ENCODE measurements around the gene PIP5K1B.
"Not testable (repeated sequence)": the region's sequence is repeated elsewhere in the genome, so short reads cannot be mapped to it uniquely, and the experiment has no call there.

The PIP5K1B gene

GRCh38 chr9:68979538-68980314 is 274.7 kb downstream of the PIP5K1B start:
- no peak overlapping the region for H3K4me3 ChIP-seq (ENCODE audit: control insufficient read depth, low read depth, low read length)
- TF ChIP-seq CTCF (conservative IDR thresholded peaks at IDR 0.05; ENCODE audit: control insufficient read depth, insufficient read depth, low read depth, low read length), result no peak
- DNase-seq (ENCODE audit: low read depth), result no peak

- no peak overlapping the region for H3K4me3 ChIP-seq (ENCODE audit: control insufficient read depth, low read depth, low read length)
- no peak for DNase-seq (ENCODE audit: low read depth)
- TF ChIP-seq CTCF (conservative IDR thresholded peaks at IDR 0.05; ENCODE audit: control insufficient read depth, insufficient read depth, low read depth, low read length), result no peak
Observed at GRCh38 chr9:68980341-68980914, 275.4 kb downstream of the PIP5K1B start.

- H3K4me3 ChIP-seq (ENCODE audit: control insufficient read depth, low read depth, low read length), result no peak overlapping the region
- no peak for DNase-seq (ENCODE audit: low read depth)
- no peak for TF ChIP-seq CTCF (conservative IDR thresholded peaks at IDR 0.05; ENCODE audit: control insufficient read depth, insufficient read depth, low read depth, low read length)
Observed at GRCh38 chr9:68981789-68982188, 276.7 kb downstream of the PIP5K1B start.

- no peak for TF ChIP-seq CTCF (conservative IDR thresholded peaks at IDR 0.05; ENCODE audit: control insufficient read depth, insufficient read depth, low read depth, low read length)
- DNase-seq (ENCODE audit: low read depth), result no peak
- H3K4me3 ChIP-seq (ENCODE audit: control insufficient read depth, low read depth, low read length), result no peak overlapping the region
Observed at GRCh38 chr9:68983008-68983411, 278.0 kb downstream of the PIP5K1B start.

- DNase-seq (ENCODE audit: low read depth), result no peak
- H3K4me3 ChIP-seq (ENCODE audit: control insufficient read depth, low read depth, low read length), result no peak overlapping the region
- TF ChIP-seq CTCF (conservative IDR thresholded peaks at IDR 0.05; ENCODE audit: control insufficient read depth, insufficient read depth, low read depth, low read length), result no peak
Observed at GRCh38 chr9:68983522-68984424, 278.7 kb downstream of the PIP5K1B start.

- not testable (repeated sequence) for H3K4me3 ChIP-seq (ENCODE audit: control insufficient read depth, low read depth, low read length); DNase-seq (ENCODE audit: low read depth)
Observed at GRCh38 chr9:68986949-68987348, 281.9 kb downstream of the PIP5K1B start.

GRCh38 chr9:68991457-68991856 is 286.4 kb downstream of the PIP5K1B start:
- H3K4me3 ChIP-seq (ENCODE audit: control insufficient read depth, low read depth, low read length), result no peak overlapping the region
- no peak for DNase-seq (ENCODE audit: low read depth)
- no peak for TF ChIP-seq CTCF (conservative IDR thresholded peaks at IDR 0.05; ENCODE audit: control insufficient read depth, insufficient read depth, low read depth, low read length)

Measured in fibroblast of mammary gland (primary cell).